ENCODE data around the gene SNRNP40. TPM values are rescaled to one million over a fixed set of nuclear protein-coding genes. Genes with fewer than 3 reads are reported as not detected.

SNRNP40 gene
- total and polyA plus RNA-seq, 2 of the 13 experiments (the other 11 are each of a cell fraction or from before 2014, with no cell fraction given): 51.0 to 147 TPM

GRCh38 chr1:31243501-31244286, 52.9 kb downstream of the SNRNP40 start:
- no peak overlapping the region for H2AFZ ChIP-seq (ENCODE audit: low read length)

More at GRCh38 chr1:31243501-31244286, 52.9 kb downstream of the SNRNP40 start:
- Histone ChIP-seq H3K27ac (ENCODE audit: extremely low read length, insufficient read depth, low read length) (no peak overlapping the region), H3K27me3 (ENCODE audit: control insufficient read depth in 1 of 2, insufficient read depth in 2 of 2, low read length in 2 of 2) (peaks cover 5 to 34% of the 10 kb centered on the region in 2 experiments; a peak in 4 of 5 replicates), H3K4me3 (replicated peaks in 1 of 3; ENCODE audit: insufficient read depth in 1 of 3, low read depth in 2 of 3, low read length in 3 of 3) (no peak overlapping the region), H3K9ac (ENCODE audit: insufficient read depth, low read depth, low read length) (no peak overlapping the region), H3K9me3 (ENCODE audit: low read length) (no peaks in the 10 kb centered on the region), H3K4me2 (ENCODE audit: low read depth, low read length) (no peak overlapping the region), H4K20me1 (ENCODE audit: insufficient read depth, low read length) (peaks cover 4% of the 10 kb centered on the region; the same call in 1 of the 2 replicates), H3K4me1 (ENCODE audit: insufficient read depth, low read length) (peaks cover 11% of the 10 kb centered on the region), H3K36me3 (replicated peaks in 1 of 2; ENCODE audit: control insufficient read depth in 1 of 2, insufficient read depth in 2 of 2, low read length in 2 of 2) (no peaks in the 10 kb centered on the region), H3K79me2 (ENCODE audit: insufficient read depth, low read length) (no peaks in the 10 kb centered on the region)
- ATAC-seq: no peak
- POLR2A ChIA-PET: no interaction called here
- in situ Hi-C loops (cut with HindIII; ENCODE audit: extremely low pct_ligation_motif_present, low pct_unique_long_range_greater_than_20kb) (no loop called here), intact Hi-C loops (cut with micrococcal nuclease; ENCODE audit: unreplicated experiment) (no loop called here)
- DNase-seq (ENCODE audit: low spot score): no peak
- CTCF ChIA-PET (ENCODE audit: low intra/inter-chr PET ratio, low total read pairs): no interaction called here
- TF ChIP-seq ZSCAN12 (CRISPR knock-in tag; IDR thresholded peaks at IDR 0.05) (no peak), ZNF232 (CRISPR knock-in tag; IDR thresholded peaks at IDR 0.05; ENCODE audit: borderline replicate concordance) (no peak), RCOR2 (CRISPR knock-in tag; IDR thresholded peaks at IDR 0.05) (no peak), PTBP1 (IDR thresholded peaks at IDR 0.05; ENCODE audit: low read depth, low read length, poor library complexity, severe bottlenecking) (no peak), ZBED4 (CRISPR knock-in tag; IDR thresholded peaks at IDR 0.05; ENCODE audit: borderline replicate concordance) (no peak), ZNF143 (CRISPR knock-in tag; IDR thresholded peaks at IDR 0.05) (no peak), ZNF7 (CRISPR knock-in tag; IDR thresholded peaks at IDR 0.05) (peak; percentile 88), IKZF5 (CRISPR knock-in tag; IDR thresholded peaks at IDR 0.05) (no peak), ATF7 (IDR thresholded peaks at IDR 0.05) (peak; percentile 42; the same call in 1 of the 2 replicates), ATF7 (CRISPR knock-in tag; IDR thresholded peaks at IDR 0.05) (no peak), CREB1 (IDR thresholded peaks at IDR 0.05) (peak; percentile 44), CREB1 (CRISPR knock-in tag; IDR thresholded peaks at IDR 0.05) (no peak)
- TF ChIP-seq, protein P1, sequence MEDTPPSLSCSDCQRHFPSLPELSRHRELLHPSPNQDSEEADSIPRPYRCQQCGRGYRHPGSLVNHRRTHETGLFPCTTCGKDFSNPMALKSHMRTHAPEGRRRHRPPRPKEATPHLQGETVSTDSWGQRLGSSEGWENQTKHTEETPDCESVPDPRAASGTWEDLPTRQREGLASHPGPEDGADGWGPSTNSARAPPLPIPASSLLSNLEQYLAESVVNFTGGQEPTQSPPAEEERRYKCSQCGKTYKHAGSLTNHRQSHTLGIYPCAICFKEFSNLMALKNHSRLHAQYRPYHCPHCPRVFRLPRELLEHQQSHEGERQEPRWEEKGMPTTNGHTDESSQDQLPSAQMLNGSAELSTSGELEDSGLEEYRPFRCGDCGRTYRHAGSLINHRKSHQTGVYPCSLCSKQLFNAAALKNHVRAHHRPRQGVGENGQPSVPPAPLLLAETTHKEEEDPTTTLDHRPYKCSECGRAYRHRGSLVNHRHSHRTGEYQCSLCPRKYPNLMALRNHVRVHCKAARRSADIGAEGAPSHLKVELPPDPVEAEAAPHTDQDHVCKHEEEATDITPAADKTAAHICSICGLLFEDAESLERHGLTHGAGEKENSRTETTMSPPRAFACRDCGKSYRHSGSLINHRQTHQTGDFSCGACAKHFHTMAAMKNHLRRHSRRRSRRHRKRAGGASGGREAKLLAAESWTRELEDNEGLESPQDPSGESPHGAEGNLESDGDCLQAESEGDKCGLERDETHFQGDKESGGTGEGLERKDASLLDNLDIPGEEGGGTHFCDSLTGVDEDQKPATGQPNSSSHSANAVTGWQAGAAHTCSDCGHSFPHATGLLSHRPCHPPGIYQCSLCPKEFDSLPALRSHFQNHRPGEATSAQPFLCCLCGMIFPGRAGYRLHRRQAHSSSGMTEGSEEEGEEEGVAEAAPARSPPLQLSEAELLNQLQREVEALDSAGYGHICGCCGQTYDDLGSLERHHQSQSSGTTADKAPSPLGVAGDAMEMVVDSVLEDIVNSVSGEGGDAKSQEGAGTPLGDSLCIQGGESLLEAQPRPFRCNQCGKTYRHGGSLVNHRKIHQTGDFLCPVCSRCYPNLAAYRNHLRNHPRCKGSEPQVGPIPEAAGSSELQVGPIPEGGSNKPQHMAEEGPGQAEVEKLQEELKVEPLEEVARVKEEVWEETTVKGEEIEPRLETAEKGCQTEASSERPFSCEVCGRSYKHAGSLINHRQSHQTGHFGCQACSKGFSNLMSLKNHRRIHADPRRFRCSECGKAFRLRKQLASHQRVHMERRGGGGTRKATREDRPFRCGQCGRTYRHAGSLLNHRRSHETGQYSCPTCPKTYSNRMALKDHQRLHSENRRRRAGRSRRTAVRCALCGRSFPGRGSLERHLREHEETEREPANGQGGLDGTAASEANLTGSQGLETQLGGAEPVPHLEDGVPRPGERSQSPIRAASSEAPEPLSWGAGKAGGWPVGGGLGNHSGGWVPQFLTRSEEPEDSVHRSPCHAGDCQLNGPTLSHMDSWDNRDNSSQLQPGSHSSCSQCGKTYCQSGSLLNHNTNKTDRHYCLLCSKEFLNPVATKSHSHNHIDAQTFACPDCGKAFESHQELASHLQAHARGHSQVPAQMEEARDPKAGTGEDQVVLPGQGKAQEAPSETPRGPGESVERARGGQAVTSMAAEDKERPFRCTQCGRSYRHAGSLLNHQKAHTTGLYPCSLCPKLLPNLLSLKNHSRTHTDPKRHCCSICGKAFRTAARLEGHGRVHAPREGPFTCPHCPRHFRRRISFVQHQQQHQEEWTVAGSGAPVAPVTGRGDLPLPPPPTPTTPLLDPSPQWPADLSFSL (CRISPR knock-in tag; IDR thresholded peaks at IDR 0.05): no peak
- FAIRE-seq: no peak
- WGBS (ENCODE audit: low lambda C conversion rate): 10% methylated on average over 8 of the region's 10 CpGs
- no TSS peak for BruUV-seq (replicated peaks)

Data from HepG2 (cell line).